ENCODE data around the gene ALDH18A1. TPM values are rescaled to one million over a fixed set of nuclear protein-coding genes. Genes with fewer than 3 reads are reported as not detected.

The ALDH18A1 gene
- total RNA-seq, 1 experiment from 2014 or later: 87.6 TPM

DNA sequence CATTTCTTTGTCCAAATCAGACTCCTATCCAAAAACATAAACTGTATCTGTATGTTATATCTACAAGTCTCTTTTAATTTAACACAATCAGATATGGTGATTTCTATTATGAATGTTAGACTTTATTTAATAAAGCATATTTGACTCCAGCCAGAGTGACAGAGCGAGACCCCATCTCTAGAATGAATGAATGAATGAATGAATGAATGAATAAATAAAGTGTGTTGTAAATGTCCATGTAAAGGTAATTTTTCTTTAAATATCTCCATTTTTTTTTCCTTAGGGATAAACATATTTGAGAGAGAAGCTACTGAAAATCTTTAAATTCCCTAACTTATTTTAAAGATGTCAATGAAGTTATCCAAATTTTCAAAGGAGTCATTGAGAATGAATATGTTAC lies 18.1 kb upstream of the ALDH18A1 start:
- Histone ChIP-seq H4K20me1 (ENCODE audit: insufficient read depth) (no peaks in the 10 kb centered on the region), H3K36me3 (ENCODE audit: control insufficient read depth in 1 of 2, insufficient read depth in 2 of 2, low read length in 2 of 2) (peaks cover 5 to 20% of the 10 kb centered on the region in 2 experiments), H2AFZ (ENCODE audit: low read depth, low read length, poor library complexity, severe bottlenecking) (no peak overlapping the region), H3K4me2 (ENCODE audit: low read length) (0 out of 2 replicates have a peak overlapping the region, but pooled peaks have one; percentile 49), H3K4me1 (ENCODE audit: control insufficient read depth in 1 of 2, insufficient read depth in 2 of 2, low read length in 2 of 2) (peaks cover 20 to 22% of the 10 kb centered on the region in 2 experiments), H3K9me3 (ENCODE audit: control insufficient read depth in 1 of 2, insufficient read depth in 1 of 2, low read depth in 1 of 2, low read length in 2 of 2) (no peaks in the 10 kb centered on the region), H3K79me2 (ENCODE audit: insufficient read depth, low read length) (no peaks in the 10 kb centered on the region), H3K27ac (ENCODE audit: low read depth, low read length) (peak overlapping the region; percentile 47; the same call in 1 of the 2 replicates), H3K9ac (ENCODE audit: low read length) (no peak overlapping the region), H3K4me3 (replicated peaks in 1 of 2; ENCODE audit: low read depth in 1 of 2, low read length in 2 of 2) (no peak overlapping the region), H3K9me2 (ENCODE audit: insufficient read depth) (no peaks in the 10 kb centered on the region), H3K27me3 (ENCODE audit: insufficient read depth, low read length) (no peaks in the 10 kb centered on the region)
- intact Hi-C loops (cut with micrococcal nuclease): no loop called here
- POLR2A ChIA-PET: no interaction called here
- DNase-seq (ENCODE audit: low read depth, low spot score) (no peak), ATAC-seq (no peak)
- RAD21 ChIA-PET (ENCODE audit: low non-redundant PET in 1 of 2, low total read pairs in 2 of 2, uncharacterized antibody in 2 of 2, unreplicated experiment in 2 of 2): no interaction called here
- CTCF ChIA-PET: interaction anchor here (0.9 kb wide), 1 partner anchor 19 kb away, joined by 5 read pairs; the partner anchor contains the start of gene TCTN3
- no TSS peak for BruUV-seq (replicated peaks)
- no peak for TF ChIP-seq ELF1 (IDR thresholded peaks at IDR 0.05; ENCODE audit: borderline replicate concordance, low read depth)
- no peak for TF ChIP-seq JUND (IDR thresholded peaks at IDR 0.05)
- no peak for TF ChIP-seq ZNF274 (IDR thresholded peaks at IDR 0.05; ENCODE audit: low read depth, low read length)
- no peak for TF ChIP-seq POLR2A (IDR thresholded peaks at IDR 0.05; ENCODE audit: borderline replicate concordance, extremely low read depth, insufficient read depth, insufficient read length)
- TF ChIP-seq YY1 (IDR thresholded peaks at IDR 0.05; ENCODE audit: extremely low read depth, insufficient replicate concordance, low read depth, low read length): no peak
- TF ChIP-seq FOSL1 (IDR thresholded peaks at IDR 0.05; ENCODE audit: low read depth): no peak
- TF ChIP-seq EGR1 (IDR thresholded peaks at IDR 0.05; ENCODE audit: low read depth): no peak
- TF ChIP-seq, protein P1, sequence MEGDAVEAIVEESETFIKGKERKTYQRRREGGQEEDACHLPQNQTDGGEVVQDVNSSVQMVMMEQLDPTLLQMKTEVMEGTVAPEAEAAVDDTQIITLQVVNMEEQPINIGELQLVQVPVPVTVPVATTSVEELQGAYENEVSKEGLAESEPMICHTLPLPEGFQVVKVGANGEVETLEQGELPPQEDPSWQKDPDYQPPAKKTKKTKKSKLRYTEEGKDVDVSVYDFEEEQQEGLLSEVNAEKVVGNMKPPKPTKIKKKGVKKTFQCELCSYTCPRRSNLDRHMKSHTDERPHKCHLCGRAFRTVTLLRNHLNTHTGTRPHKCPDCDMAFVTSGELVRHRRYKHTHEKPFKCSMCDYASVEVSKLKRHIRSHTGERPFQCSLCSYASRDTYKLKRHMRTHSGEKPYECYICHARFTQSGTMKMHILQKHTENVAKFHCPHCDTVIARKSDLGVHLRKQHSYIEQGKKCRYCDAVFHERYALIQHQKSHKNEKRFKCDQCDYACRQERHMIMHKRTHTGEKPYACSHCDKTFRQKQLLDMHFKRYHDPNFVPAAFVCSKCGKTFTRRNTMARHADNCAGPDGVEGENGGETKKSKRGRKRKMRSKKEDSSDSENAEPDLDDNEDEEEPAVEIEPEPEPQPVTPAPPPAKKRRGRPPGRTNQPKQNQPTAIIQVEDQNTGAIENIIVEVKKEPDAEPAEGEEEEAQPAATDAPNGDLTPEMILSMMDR (IDR thresholded peaks at IDR 0.05 in 2 of 3, conservative IDR thresholded peaks at IDR 0.05 in 1 of 3; ENCODE audit: borderline replicate concordance in 1 of 3, insufficient read depth in 1 of 3, low read depth in 2 of 3, low read length in 2 of 3): no peak
- TF ChIP-seq ZFX (IDR thresholded peaks at IDR 0.05): no peak
- TF ChIP-seq CEBPB (IDR thresholded peaks at IDR 0.05; ENCODE audit: low read depth): no peak
- TF ChIP-seq, protein P2, sequence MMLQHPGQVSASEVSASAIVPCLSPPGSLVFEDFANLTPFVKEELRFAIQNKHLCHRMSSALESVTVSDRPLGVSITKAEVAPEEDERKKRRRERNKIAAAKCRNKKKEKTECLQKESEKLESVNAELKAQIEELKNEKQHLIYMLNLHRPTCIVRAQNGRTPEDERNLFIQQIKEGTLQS (IDR thresholded peaks at IDR 0.05): no peak
- no peak for TF ChIP-seq SP1 (IDR thresholded peaks at IDR 0.05; ENCODE audit: low read depth)
- TF ChIP-seq RAD21 (IDR thresholded peaks at IDR 0.05; ENCODE audit: low read depth): no peak
- TF ChIP-seq SRF (IDR thresholded peaks at IDR 0.05; ENCODE audit: low read depth): no peak
- TF ChIP-seq, protein P3, sequence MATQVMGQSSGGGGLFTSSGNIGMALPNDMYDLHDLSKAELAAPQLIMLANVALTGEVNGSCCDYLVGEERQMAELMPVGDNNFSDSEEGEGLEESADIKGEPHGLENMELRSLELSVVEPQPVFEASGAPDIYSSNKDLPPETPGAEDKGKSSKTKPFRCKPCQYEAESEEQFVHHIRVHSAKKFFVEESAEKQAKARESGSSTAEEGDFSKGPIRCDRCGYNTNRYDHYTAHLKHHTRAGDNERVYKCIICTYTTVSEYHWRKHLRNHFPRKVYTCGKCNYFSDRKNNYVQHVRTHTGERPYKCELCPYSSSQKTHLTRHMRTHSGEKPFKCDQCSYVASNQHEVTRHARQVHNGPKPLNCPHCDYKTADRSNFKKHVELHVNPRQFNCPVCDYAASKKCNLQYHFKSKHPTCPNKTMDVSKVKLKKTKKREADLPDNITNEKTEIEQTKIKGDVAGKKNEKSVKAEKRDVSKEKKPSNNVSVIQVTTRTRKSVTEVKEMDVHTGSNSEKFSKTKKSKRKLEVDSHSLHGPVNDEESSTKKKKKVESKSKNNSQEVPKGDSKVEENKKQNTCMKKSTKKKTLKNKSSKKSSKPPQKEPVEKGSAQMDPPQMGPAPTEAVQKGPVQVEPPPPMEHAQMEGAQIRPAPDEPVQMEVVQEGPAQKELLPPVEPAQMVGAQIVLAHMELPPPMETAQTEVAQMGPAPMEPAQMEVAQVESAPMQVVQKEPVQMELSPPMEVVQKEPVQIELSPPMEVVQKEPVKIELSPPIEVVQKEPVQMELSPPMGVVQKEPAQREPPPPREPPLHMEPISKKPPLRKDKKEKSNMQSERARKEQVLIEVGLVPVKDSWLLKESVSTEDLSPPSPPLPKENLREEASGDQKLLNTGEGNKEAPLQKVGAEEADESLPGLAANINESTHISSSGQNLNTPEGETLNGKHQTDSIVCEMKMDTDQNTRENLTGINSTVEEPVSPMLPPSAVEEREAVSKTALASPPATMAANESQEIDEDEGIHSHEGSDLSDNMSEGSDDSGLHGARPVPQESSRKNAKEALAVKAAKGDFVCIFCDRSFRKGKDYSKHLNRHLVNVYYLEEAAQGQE (IDR thresholded peaks at IDR 0.05; ENCODE audit: low read depth): no peak
- TF ChIP-seq POLR2AphosphoS5 (IDR thresholded peaks at IDR 0.05; ENCODE audit: low read depth, low read length): no peak
- TF ChIP-seq, protein P4, sequence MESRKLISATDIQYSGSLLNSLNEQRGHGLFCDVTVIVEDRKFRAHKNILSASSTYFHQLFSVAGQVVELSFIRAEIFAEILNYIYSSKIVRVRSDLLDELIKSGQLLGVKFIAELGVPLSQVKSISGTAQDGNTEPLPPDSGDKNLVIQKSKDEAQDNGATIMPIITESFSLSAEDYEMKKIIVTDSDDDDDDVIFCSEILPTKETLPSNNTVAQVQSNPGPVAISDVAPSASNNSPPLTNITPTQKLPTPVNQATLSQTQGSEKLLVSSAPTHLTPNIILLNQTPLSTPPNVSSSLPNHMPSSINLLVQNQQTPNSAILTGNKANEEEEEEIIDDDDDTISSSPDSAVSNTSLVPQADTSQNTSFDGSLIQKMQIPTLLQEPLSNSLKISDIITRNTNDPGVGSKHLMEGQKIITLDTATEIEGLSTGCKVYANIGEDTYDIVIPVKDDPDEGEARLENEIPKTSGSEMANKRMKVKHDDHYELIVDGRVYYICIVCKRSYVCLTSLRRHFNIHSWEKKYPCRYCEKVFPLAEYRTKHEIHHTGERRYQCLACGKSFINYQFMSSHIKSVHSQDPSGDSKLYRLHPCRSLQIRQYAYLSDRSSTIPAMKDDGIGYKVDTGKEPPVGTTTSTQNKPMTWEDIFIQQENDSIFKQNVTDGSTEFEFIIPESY (IDR thresholded peaks at IDR 0.05; ENCODE audit: extremely low read depth, insufficient replicate concordance, low read length): no peak
- TF ChIP-seq CBX3 (IDR thresholded peaks at IDR 0.05; ENCODE audit: low read depth): no peak
